Measurements from ENCODE around the gene OSGIN1. TPM values are rescaled to one million over a fixed set of nuclear protein-coding genes. Genes with fewer than 3 reads are reported as not detected.

The OSGIN1 gene
- total and polyA plus RNA-seq, 2 of the 8 experiments (the other 6 are each of a cell fraction or from before 2014, with no cell fraction given): 0.58 to 0.76 TPM

- Histone ChIP-seq H3K79me1 (ENCODE audit: low read depth, low read length) (no peaks in the 10 kb centered on the region), H3K4me2 (ENCODE audit: insufficient read depth in 1 of 2, low read depth in 2 of 2, low read length in 2 of 2) (no peak overlapping the region), H3K27ac (ENCODE audit: low read depth, low read length) (no peak overlapping the region), H3K23ac (ENCODE audit: insufficient read length) (no peak overlapping the region), H2AK5ac (ENCODE audit: low read depth, low read length) (no peak overlapping the region), H3K56ac (replicated peaks; ENCODE audit: insufficient read length, low read depth, low read length) (no peak overlapping the region), H2BK20ac (ENCODE audit: low read length) (no peak overlapping the region), H3K36me3 (ENCODE audit: control insufficient read depth in 2 of 4, insufficient read depth in 4 of 4, low read length in 3 of 4) (no peaks in the 10 kb centered on the region), H3K79me2 (ENCODE audit: control insufficient read depth in 1 of 2, insufficient read depth in 2 of 2, low read length in 2 of 2) (no peaks in the 10 kb centered on the region), H2BK120ac (replicated peaks; ENCODE audit: low read depth, low read length) (no peak overlapping the region), H3K4ac (replicated peaks; ENCODE audit: insufficient read length, low read depth, low read length) (no peak overlapping the region), H3K27me3 (replicated peaks in 1 of 4; ENCODE audit: control insufficient read depth in 3 of 4, extremely low read depth in 1 of 4, insufficient read depth in 3 of 4, low read length in 3 of 4) (no peaks in the 10 kb centered on the region; a peak in 1 of 7 replicates), H3K9me3 (ENCODE audit: insufficient read depth in 2 of 2, low read depth in 1 of 2, low read length in 1 of 2) (no peaks in the 10 kb centered on the region), H4K20me1 (replicated peaks in 1 of 2; ENCODE audit: control insufficient read depth in 1 of 2, insufficient read depth in 2 of 2, low read length in 2 of 2) (no peaks in the 10 kb centered on the region), H3K14ac (ENCODE audit: insufficient read length) (no peak overlapping the region), H4K5ac (ENCODE audit: insufficient read length, low read depth, low read length) (no peak overlapping the region), H3K18ac (ENCODE audit: extremely low read depth, low read length) (no peak overlapping the region), H3K9ac (replicated peaks in 1 of 4; ENCODE audit: extremely low read depth in 1 of 4, low read depth in 3 of 4, low read length in 3 of 4) (no peak overlapping the region), H4K8ac (ENCODE audit: extremely low read depth, insufficient read depth, low read length) (no peak overlapping the region), H3K4me3 (ENCODE audit: extremely low read depth in 1 of 4, insufficient read depth in 2 of 4, low read depth in 3 of 4, low read length in 4 of 4) (no peak overlapping the region), H4K91ac (replicated peaks; ENCODE audit: insufficient read length, low read length) (no peak overlapping the region), H2BK5ac (ENCODE audit: low read depth, low read length) (no peak overlapping the region), H2BK15ac (ENCODE audit: low read length) (no peak overlapping the region), H3K23me2 (ENCODE audit: low read depth, low read length) (no peaks in the 10 kb centered on the region), H2BK12ac (ENCODE audit: low read depth, low read length) (no peak overlapping the region), H2AFZ (ENCODE audit: low read length) (no peak overlapping the region), H3K4me1 (replicated peaks in 1 of 4; ENCODE audit: control insufficient read depth in 3 of 4, insufficient read depth in 4 of 4, low read length in 3 of 4) (peaks cover 0 to 3% (median 1%) of the 10 kb centered on the region in 4 experiments; a peak in 3 of 7 replicates)
- no peak for TF ChIP-seq JUND (IDR thresholded peaks at IDR 0.05; ENCODE audit: low read length)
- TF ChIP-seq BACH1 (IDR thresholded peaks at IDR 0.05; ENCODE audit: low read length): no peak
- TF ChIP-seq PHF8 (conservative IDR thresholded peaks at IDR 0.05; ENCODE audit: low read depth, low read length): no peak
- TF ChIP-seq KDM5A (IDR thresholded peaks at IDR 0.05; ENCODE audit: low read length): no peak
- TF ChIP-seq SIN3A (conservative IDR thresholded peaks at IDR 0.05 in 1 of 2, IDR thresholded peaks at IDR 0.05 in 1 of 2; ENCODE audit: low read depth in 1 of 2, low read length in 2 of 2): no peak
- TF ChIP-seq TCF12 (IDR thresholded peaks at IDR 0.05; ENCODE audit: low read depth, low read length): no peak
- TF ChIP-seq ATF2 (IDR thresholded peaks at IDR 0.05; ENCODE audit: low read length): no peak
- TF ChIP-seq SIRT6 (IDR thresholded peaks at IDR 0.05; ENCODE audit: low read length): no peak
- TF ChIP-seq FOSL1 (IDR thresholded peaks at IDR 0.05; ENCODE audit: insufficient read depth, low read depth, low read length): no peak
- 95% methylated on average over 17 of the region's 17 CpGs; no CpG with 5 or more reads in 1 of the 2 experiments for WGBS, 2 experiments (ENCODE audit: extremely low coverage in 1 of 2, insufficient coverage in 1 of 2, insufficient read length in 1 of 2, insufficient replicate concordance in 2 of 2, low coverage in 1 of 2, low lambda C conversion rate in 2 of 2, missing lambda C conversion rate in 1 of 2)
- CTCF ChIA-PET (ENCODE audit: partially characterized antibody): interaction anchor here (0.8 to 1.3 kb wide), 5 partner anchors 19 to 134 kb away, joined by 3 read pairs; no protein-coding TSS in a partner anchor
- no peak for DNase-seq (ENCODE audit: low read depth in 1 of 2, low spot score in 2 of 2)
- no peak for FAIRE-seq
- POLR2A ChIA-PET (ENCODE audit: partially characterized antibody): interaction anchor here (0.7 to 1.5 kb wide), 4 partner anchors 8 to 104 kb away, joined by 3 read pairs; no protein-coding TSS in a partner anchor
Measured at GRCh38 chr16:83931556-83931955, 21.5 kb upstream of the OSGIN1 start.

All from H1 (cell line).